Right hindlimb (tissue), 1 donor: Measurements from ENCODE around the gene TECPR2.
A peak's percentile ranks its signal among the peaks of the same experiment; 100 is the strongest.

ENCODE experiments used
- DNase-seq: peaks from one replicate; pipeline ENCODE4 v3.0.0-alpha.2; 2018

Gene TECPR2

DNA sequence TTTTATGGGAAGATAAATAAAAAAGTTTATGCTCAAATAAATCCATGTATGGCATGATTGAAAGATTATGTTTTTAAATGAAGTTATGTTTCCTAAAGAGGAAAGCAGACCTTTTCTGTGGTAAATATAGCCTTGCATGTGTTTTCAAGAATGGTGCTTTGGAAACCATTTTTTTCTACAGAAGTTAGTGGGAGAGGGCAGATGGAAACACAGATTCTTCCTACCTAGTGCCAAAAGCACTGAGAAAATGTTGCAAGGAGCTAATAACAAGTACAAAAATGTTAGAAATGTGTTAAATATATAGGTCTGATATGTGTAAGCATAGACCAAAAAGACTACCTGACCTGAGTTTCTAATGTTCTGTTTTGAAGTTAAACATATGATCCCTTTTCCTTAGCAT lies 24.3 kb downstream of the TECPR2 start:
- no peak for DNase-seq

GRCh38 chr14:102389246-102389645 lies 26.5 kb downstream of the TECPR2 start:
- DNase-seq: no peak

DNA sequence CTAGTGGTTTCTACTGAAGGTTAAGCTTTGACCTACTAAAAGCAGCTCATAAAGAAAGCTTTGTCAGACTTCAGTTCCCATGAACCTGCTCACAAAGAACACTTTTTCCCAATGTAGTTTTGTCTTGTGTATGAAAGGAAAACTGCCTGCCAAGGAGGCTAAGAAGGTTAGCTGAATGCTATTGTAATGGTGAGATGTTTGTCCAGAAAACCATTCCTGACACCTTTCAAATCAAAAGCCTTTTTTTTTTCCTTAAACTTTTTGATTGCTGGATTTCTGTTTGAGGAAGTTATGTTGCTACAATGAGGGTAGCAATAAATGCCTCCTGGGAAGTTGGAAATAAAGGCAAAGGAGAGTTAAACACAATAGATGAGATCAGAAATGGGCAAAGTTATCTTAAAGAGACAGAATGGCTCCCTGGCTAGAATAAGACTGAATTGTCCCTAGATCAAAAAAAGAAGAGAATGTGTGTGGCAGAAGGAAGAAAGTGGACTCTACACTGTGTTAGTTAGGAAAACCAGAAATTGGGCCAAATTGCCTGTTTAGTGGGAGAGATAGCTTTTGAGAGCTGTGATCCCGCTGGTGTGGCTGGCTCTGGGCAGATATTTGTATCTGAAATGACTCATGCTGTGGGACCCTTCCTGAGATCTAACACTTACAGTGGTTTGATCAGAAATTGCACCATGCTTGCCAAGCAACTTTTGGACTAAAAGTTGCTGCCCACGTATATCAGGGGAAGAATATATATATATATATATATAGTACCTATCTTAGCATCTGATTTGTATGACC lies 27.5 kb downstream of the TECPR2 start:
- DNase-seq: no peak

GRCh38 chr14:102392506-102392905 lies 29.8 kb downstream of the TECPR2 start:
- no peak for DNase-seq

DNA sequence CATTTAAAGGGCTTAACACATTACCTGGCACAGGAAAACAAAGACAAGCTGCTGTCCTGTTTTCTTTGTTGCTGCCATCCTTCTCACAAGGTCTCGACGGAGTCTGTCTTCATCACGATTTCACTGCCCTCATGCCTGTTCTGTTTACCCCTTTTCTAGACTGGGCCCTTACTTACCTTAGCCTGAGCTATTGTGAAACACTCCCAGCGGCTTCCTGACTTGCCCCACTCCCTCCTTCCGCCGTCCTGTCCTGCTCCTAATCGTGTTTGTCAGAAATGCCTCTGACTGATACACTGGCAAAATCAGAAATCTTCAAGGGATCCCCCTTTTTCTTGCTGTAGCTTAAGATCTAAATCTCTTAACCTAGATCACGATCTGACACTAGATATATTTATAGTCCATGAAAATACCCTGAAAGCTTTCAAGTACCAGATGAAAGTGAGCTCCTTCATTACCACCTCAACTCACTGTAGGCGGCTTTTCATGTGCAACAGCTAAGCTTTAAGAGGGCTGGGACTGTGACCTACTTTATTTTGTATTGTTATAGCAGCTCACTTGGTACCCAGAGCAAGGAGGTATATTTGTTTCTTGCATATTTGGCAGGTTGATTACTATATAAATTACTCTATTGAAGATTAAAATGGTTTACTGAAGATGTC lies 32.1 kb downstream of the TECPR2 start:
- DNase-seq: no peak

DNA sequence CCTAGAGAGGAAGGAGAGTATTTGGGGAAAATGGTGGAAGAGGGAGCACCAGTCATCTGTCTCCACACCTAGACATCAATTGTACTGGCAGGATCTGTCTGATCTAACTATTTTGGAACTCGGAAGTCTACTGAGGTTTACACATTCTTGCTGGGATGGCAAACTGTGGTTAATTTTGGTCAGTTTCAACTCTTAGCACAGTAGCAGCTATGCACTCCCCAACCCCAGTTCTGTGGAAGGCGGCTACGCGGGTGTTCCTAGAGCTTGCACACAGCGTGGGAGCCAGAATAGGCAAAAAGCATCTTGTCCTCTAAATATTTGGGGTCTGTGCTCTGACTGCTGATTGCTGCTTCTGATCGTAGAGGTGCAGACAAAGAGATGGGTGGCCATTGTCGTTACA lies 33.8 kb downstream of the TECPR2 start:
- DNase-seq: no peak

GRCh38 chr14:102403028-102403427 lies 40.3 kb downstream of the TECPR2 start:
- DNase-seq: no peak

DNA sequence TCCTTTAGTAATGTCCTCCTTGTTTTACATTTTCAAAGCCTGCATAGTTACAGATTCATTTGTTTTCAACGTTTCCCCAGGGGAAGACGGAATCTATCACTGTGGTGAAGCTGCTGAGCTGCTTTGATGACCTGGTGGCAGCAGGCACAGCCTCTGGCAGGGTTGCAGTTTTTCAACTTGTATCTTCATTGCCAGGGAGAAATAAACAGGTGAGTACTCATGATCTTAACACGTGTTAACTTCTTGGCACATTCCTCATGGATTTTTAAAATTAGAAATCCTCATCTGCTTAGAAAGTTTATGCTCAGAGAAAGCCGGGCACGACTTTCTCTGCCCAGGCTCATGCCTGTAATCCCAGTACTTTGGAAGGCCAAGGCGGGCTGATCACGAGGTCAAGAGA lies 44.5 kb downstream of the TECPR2 start:
- no peak for DNase-seq

DNA sequence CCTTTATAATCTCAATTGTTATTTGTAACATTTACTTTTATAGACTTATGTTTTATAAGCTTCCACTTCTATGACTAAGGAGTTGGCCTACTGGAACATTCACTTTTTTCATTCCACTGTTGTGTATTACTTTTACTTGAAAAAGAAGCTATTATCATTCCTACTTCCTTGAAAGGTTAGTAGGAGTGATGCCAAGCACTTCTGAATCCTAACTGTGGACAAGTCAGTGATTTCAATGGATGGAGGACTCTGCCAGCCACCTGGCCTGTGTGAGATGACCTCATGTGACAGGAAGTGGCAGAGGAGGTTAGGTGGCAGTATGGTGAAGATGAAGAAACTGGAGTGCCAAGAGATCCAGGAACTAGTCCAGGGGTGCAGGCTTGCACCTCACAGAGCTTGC lies 46.0 kb downstream of the TECPR2 start:
- no peak for DNase-seq

- DNase-seq: no peak
These were observed 52.9 kb downstream of the TECPR2 start for GRCh38 chr14:102415671-102416070.

DNA sequence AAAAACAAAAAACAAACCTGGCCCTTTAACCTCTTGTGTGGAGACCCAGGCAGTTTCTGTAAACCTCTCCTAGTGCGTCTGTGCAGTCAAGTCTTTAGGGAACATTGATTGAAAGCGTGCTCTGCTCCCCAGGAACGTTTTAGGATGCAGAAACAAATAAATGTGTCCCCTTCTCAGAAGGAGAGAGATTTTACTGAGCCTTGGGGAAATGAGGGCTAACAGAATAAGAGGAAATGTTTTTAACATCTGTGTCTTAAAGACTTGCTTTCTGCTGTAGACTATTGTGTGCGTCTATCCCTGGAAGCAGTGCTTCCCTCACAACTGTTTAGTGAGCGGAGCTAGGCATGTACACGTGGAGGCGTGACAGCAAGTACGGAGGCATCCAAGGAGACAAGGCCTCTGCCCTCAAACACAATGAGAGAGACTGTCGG lies 54.3 kb downstream of the TECPR2 start:
- DNase-seq: peak; percentile 72

DNA sequence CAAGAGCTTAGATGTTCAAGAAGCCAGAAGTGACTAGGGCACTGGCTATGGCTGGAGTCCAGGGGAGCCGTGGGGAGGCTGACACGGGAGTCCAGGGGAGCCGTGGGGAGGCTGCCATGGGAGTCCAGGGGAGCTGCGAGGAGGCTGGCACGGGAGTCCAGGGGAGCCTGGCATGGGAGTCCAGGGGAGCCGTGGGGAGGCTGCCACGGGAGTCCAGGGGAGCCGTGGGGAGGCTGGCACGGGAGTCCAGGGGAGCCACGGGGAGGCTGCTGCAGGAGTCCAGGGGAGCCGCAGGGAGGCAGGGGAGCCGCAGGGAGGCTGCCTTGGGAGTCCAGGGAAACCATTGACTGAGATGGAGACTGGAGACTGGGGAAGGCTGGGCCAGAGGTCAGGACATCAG lies 54.9 kb downstream of the TECPR2 start:
- DNase-seq: no peak

GRCh38 chr14:102418169-102418852 lies 55.6 kb downstream of the TECPR2 start:
- DNase-seq: no peak

DNA sequence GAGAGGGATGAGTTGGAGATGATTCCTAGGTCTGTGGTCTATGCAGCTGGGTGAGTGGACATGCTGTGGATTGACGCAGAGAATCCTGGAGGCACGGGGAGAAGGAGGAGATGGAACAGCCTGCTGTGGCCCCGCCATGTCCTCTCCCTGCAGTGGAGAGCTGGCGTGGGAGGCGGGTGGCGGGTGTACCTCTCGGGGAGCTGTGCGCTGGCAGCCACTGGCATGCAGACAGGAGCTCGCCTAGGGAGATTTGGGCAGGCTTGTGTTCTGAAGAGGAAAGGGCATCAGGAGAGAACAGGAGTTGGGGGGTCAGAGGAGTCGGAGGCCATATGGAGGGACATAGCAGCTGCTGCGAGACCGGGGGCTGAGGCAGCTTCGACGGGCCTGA lies 56.1 kb downstream of the TECPR2 start:
- DNase-seq: no peak

DNA sequence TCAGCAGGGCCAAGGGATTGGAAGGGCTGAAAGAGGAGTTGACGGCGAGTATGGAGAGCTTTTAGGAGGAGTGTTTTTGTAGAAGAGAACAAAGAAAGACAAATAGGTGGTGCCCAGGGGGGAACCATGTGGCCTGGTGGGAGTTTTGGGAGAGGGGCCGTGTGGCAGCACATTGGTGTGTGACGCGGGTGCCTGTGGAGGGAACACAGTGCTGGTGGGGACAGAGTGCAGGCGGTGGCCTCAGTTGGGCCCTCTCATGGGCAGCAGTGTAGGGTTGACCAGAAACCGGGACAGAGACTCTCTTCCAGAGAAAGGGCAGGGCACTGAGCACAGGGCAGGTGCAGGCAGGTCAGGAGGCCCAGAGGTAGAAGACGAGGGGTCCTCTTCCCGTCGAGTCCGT lies 56.5 kb downstream of the TECPR2 start:
- no peak for DNase-seq

- no peak for DNase-seq
These were observed 57.0 kb downstream of the TECPR2 start for GRCh38 chr14:102419716-102420115.

DNA sequence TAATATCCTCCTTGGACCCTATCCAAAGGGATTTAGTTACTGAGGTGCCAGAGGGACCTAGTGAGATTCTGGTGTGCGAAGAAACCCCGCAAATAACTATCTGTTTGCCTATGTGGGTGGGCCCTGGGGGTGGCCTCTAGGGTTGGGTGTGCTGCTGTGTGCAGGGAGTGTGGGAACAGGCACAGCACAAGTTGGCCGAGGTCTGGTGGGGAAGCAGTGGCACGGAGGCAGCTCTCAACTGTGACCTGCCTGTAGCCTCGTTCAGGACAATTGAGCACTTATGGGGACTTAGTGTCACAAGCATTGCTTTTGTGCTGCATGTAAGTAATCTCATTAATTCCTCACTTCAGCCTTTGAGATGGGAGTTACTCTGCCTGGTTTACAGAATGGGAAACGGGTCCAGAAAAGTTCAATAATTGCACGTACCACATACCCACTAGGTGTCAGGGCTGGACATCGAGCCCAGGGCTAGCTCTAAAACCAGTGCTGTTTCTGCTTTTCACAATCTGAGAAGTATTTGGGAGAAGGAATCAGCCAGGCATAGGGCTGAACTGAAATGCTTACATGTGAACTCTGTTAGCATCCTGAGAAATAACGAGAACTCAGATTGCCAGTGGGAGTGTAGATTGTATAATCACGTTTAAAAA lies 58.8 kb downstream of the TECPR2 start:
- no peak for DNase-seq

DNA sequence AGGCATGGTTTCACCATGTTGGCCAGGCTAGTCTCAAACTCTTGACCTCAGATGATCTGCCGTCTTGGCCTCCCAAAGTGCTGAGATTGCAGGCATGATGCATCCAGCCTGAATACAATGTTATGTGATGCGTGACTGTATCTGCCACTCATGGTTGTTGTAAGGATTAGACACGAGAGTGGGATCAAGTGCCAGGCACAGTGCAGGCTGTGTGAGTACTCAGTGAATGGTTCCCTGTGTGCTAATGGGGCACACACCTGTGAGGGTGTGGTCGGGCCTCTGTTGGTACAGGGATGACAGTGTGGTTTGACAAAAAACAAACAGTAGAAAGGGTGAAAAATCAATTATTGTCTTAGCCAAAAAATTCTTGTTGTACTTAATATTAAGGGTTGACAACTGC lies 61.8 kb downstream of the TECPR2 start:
- DNase-seq: no peak

DNA sequence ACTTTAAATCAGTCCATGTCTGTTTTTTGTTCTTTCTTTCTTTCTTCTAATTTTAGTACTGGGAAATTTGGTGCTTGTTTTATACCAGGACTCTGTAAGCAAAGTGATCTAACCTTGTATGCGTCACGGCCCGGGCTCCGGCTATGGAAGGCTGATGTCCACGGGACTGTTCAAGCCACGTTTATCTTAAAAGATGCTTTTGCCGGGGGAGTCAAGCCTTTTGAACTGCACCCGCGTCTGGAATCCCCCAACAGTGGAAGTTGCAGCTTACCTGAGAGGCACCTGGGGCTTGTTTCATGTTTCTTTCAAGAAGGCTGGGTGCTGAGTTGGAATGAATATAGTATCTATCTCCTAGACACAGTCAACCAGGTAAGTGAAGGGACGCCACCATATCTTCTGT lies 62.2 kb downstream of the TECPR2 start:
- DNase-seq: no peak

- DNase-seq: no peak
These were observed 64.1 kb downstream of the TECPR2 start for GRCh38 chr14:102426796-102427195.

GRCh38 chr14:102427642-102428041 lies 64.9 kb downstream of the TECPR2 start:
- DNase-seq: no peak

- DNase-seq: no peak
These were observed 67.6 kb downstream of the TECPR2 start for GRCh38 chr14:102430212-102430908.

- DNase-seq: no peak
These were observed 69.0 kb downstream of the TECPR2 start for GRCh38 chr14:102431751-102432150.
